ENCODE results near the gene USHBP1. TPM values are rescaled to one million over a fixed set of nuclear protein-coding genes. Genes with fewer than 3 reads are reported as not detected.

The USHBP1 gene
- total and polyA plus RNA-seq, 2 experiments from 2014 or later, result not detected

GRCh38 chr19:17235300-17235970, 29.1 kb downstream of the USHBP1 start:
- Histone ChIP-seq H3K9me2 (ENCODE audit: insufficient read depth) (no peaks in the 10 kb centered on the region), H3K4me2 (ENCODE audit: unreplicated experiment) (peak overlapping the region; percentile 73), H3K27ac (0 out of 2 replicates have a peak overlapping the region, but pooled peaks have one; percentile 19), H3K4me3 (peak overlapping the region; percentile 68), H3K4me1 (ENCODE audit: insufficient read depth) (no peaks in the 10 kb centered on the region), H3K36me3 (ENCODE audit: low read depth) (peaks cover 5% of the 10 kb centered on the region; the same call in 1 of the 2 replicates), H2AFZ (peak overlapping the region; percentile 63), H3K79me2 (ENCODE audit: insufficient read depth) (peaks cover 72% of the 10 kb centered on the region), H3K9ac (peak overlapping the region; percentile 52), H3F3A (ENCODE audit: insufficient read depth) (no peaks in the 10 kb centered on the region), H3K9me3 (ENCODE audit: low read depth) (no peaks in the 10 kb centered on the region), H4K20me1 (ENCODE audit: insufficient read depth) (no peaks in the 10 kb centered on the region), H3K27me3 (replicated peaks; ENCODE audit: insufficient read depth) (no peaks in the 10 kb centered on the region)
- DNase-seq, result peak; percentile 90
- TF ChIP-seq EZH2 (IDR thresholded peaks at IDR 0.05; ENCODE audit: insufficient read depth, poor library complexity, severe bottlenecking) (no peak), EZH2phosphoT487 (IDR thresholded peaks at IDR 0.05; ENCODE audit: insufficient read depth, low read depth) (no peak)
- in situ Hi-C loops (cut with MboI), result no loop called here
- 7 to 11% methylated on average over 31 to 73 of the region's 80 CpGs for WGBS, 2 experiments (ENCODE audit: low coverage in 1 of 2, low lambda C conversion rate in 2 of 2, missing lambda C conversion rate in 2 of 2)

- Histone ChIP-seq H3K4me1 (ENCODE audit: insufficient read depth) (no peaks in the 10 kb centered on the region), H3K4me3 (peak overlapping the region; percentile 68), H3K4me2 (ENCODE audit: unreplicated experiment) (peak overlapping the region; percentile 73), H3F3A (ENCODE audit: insufficient read depth) (no peaks in the 10 kb centered on the region), H3K9ac (peak overlapping the region; percentile 52), H3K36me3 (ENCODE audit: low read depth) (peaks cover 5% of the 10 kb centered on the region; the same call in 1 of the 2 replicates), H3K27ac (0 out of 2 replicates have a peak overlapping the region, but pooled peaks have one; percentile 19), H4K20me1 (ENCODE audit: insufficient read depth) (no peaks in the 10 kb centered on the region), H3K27me3 (replicated peaks; ENCODE audit: insufficient read depth) (no peaks in the 10 kb centered on the region), H3K9me3 (ENCODE audit: low read depth) (no peaks in the 10 kb centered on the region), H3K79me2 (ENCODE audit: insufficient read depth) (peaks cover 67% of the 10 kb centered on the region), H3K9me2 (ENCODE audit: insufficient read depth) (no peaks in the 10 kb centered on the region), H2AFZ (peak overlapping the region; percentile 63; the same call in 1 of the 2 replicates)
- TF ChIP-seq EZH2phosphoT487 (IDR thresholded peaks at IDR 0.05; ENCODE audit: insufficient read depth, low read depth), result no peak
- no peak for TF ChIP-seq EZH2 (IDR thresholded peaks at IDR 0.05; ENCODE audit: insufficient read depth, poor library complexity, severe bottlenecking)
- peak; percentile 73 for DNase-seq
- WGBS, 2 experiments (ENCODE audit: low coverage in 1 of 2, low lambda C conversion rate in 2 of 2, missing lambda C conversion rate in 2 of 2), result 11 to 20% methylated on average over 9 to 11 of the region's 11 CpGs
- in situ Hi-C loops (cut with MboI), result no loop called here
Measured at GRCh38 chr19:17234911-17235299, 29.6 kb downstream of the USHBP1 start.

- DNase-seq, result no peak
- Histone ChIP-seq H3F3A (ENCODE audit: insufficient read depth) (no peaks in the 10 kb centered on the region), H3K4me2 (ENCODE audit: unreplicated experiment) (no peak overlapping the region), H3K4me3 (no peak overlapping the region), H3K27ac (no peak overlapping the region), H3K79me2 (ENCODE audit: insufficient read depth) (peaks cover 50% of the 10 kb centered on the region), H3K36me3 (ENCODE audit: low read depth) (peaks cover 5% of the 10 kb centered on the region; the same call in 1 of the 2 replicates), H3K4me1 (ENCODE audit: insufficient read depth) (peaks cover under 1% of the 10 kb centered on the region; the same call in 1 of the 2 replicates), H3K9ac (no peak overlapping the region), H4K20me1 (ENCODE audit: insufficient read depth) (no peaks in the 10 kb centered on the region), H3K9me3 (ENCODE audit: low read depth) (no peaks in the 10 kb centered on the region), H3K9me2 (ENCODE audit: insufficient read depth) (no peaks in the 10 kb centered on the region), H3K27me3 (replicated peaks; ENCODE audit: insufficient read depth) (no peaks in the 10 kb centered on the region), H2AFZ (no peak overlapping the region)
- in situ Hi-C loops (cut with MboI), result no loop called here
- 90 to 91% methylated on average over 24 to 25 of the region's 25 CpGs for WGBS, 2 experiments (ENCODE audit: low coverage in 1 of 2, low lambda C conversion rate in 2 of 2, missing lambda C conversion rate in 2 of 2)
- TF ChIP-seq EZH2phosphoT487 (IDR thresholded peaks at IDR 0.05; ENCODE audit: insufficient read depth, low read depth) (no peak), EZH2 (IDR thresholded peaks at IDR 0.05; ENCODE audit: insufficient read depth, poor library complexity, severe bottlenecking) (no peak)
Measured at GRCh38 chr19:17232258-17232657, 32.3 kb downstream of the USHBP1 start.

GRCh38 chr19:17229890-17230289, 34.7 kb downstream of the USHBP1 start:
- H3K79me2 ChIP-seq (ENCODE audit: insufficient read depth), result peaks cover 40% of the 10 kb centered on the region
- H3K4me2 ChIP-seq (ENCODE audit: unreplicated experiment), result no peak overlapping the region
- TF ChIP-seq EZH2 (IDR thresholded peaks at IDR 0.05; ENCODE audit: insufficient read depth, poor library complexity, severe bottlenecking), result no peak
- TF ChIP-seq EZH2phosphoT487 (IDR thresholded peaks at IDR 0.05; ENCODE audit: insufficient read depth, low read depth), result no peak
- H3F3A ChIP-seq (ENCODE audit: insufficient read depth), result no peaks in the 10 kb centered on the region
- no peak overlapping the region for H3K4me3 ChIP-seq
- no peak overlapping the region for H3K9ac ChIP-seq
- H4K20me1 ChIP-seq (ENCODE audit: insufficient read depth), result no peaks in the 10 kb centered on the region
- H3K36me3 ChIP-seq (ENCODE audit: low read depth), result peaks cover 5% of the 10 kb centered on the region; the same call in 1 of the 2 replicates
- no peak overlapping the region for H3K27ac ChIP-seq
- WGBS, 2 experiments (ENCODE audit: low coverage in 1 of 2, low lambda C conversion rate in 2 of 2, missing lambda C conversion rate in 2 of 2), result 82 to 90% methylated on average over 3 of the region's 3 CpGs
- H2AFZ ChIP-seq, result no peak overlapping the region
- DNase-seq, result no peak
- no peaks in the 10 kb centered on the region for H3K9me2 ChIP-seq (ENCODE audit: insufficient read depth)
- in situ Hi-C loops (cut with MboI), result no loop called here
- H3K4me1 ChIP-seq (ENCODE audit: insufficient read depth), result peaks cover 3% of the 10 kb centered on the region; the same call in 1 of the 2 replicates
- no peaks in the 10 kb centered on the region for H3K27me3 ChIP-seq (replicated peaks; ENCODE audit: insufficient read depth)
- H3K9me3 ChIP-seq (ENCODE audit: low read depth), result no peaks in the 10 kb centered on the region
